ENCODE measurements around the gene TBX18.

The TBX18 gene

GRCh38 chr6:84669945-84670344, 94.5 kb downstream of the TBX18 start:
- DNase-seq (ENCODE audit: low spot score), result no peak

GRCh38 chr6:84667252-84668213, 96.9 kb downstream of the TBX18 start:
- DNase-seq (ENCODE audit: low spot score), result no peak

- no peak for DNase-seq (ENCODE audit: low spot score)
Measured at GRCh38 chr6:84665401-84665800, 99.0 kb downstream of the TBX18 start.

- DNase-seq (ENCODE audit: low spot score), result no peak
Measured at GRCh38 chr6:84663866-84664265, 100.5 kb downstream of the TBX18 start.

- DNase-seq (ENCODE audit: low spot score), result no peak
Measured at GRCh38 chr6:84657486-84657885, 106.9 kb downstream of the TBX18 start.

- DNase-seq (ENCODE audit: low spot score), result no peak
Measured at GRCh38 chr6:84657025-84657424, 107.4 kb downstream of the TBX18 start.

GRCh38 chr6:84653027-84653551, 111.3 kb downstream of the TBX18 start:
- DNase-seq (ENCODE audit: low spot score), result no peak

GRCh38 chr6:84652356-84653026, 111.9 kb downstream of the TBX18 start:
- no peak for DNase-seq (ENCODE audit: low spot score)

- DNase-seq (ENCODE audit: low spot score), result no peak
Measured at GRCh38 chr6:84651583-84651982, 112.8 kb downstream of the TBX18 start.

GRCh38 chr6:84648444-84648843, 116.0 kb downstream of the TBX18 start:
- no peak for DNase-seq (ENCODE audit: low spot score)

- DNase-seq (ENCODE audit: low spot score), result no peak
Measured at GRCh38 chr6:84645563-84646266, 118.7 kb downstream of the TBX18 start.

GRCh38 chr6:84645000-84645399, 119.4 kb downstream of the TBX18 start:
- no peak for DNase-seq (ENCODE audit: low spot score)

- DNase-seq (ENCODE audit: low spot score), result no peak
Measured at GRCh38 chr6:84643778-84644177, 120.6 kb downstream of the TBX18 start.

- no peak for DNase-seq (ENCODE audit: low spot score)
Measured at GRCh38 chr6:84641076-84641475, 123.3 kb downstream of the TBX18 start.

- no peak for DNase-seq (ENCODE audit: low spot score)
Measured at GRCh38 chr6:84639396-84639795, 125.0 kb downstream of the TBX18 start.

- no peak for DNase-seq (ENCODE audit: low spot score)
Measured at GRCh38 chr6:84638286-84638685, 126.1 kb downstream of the TBX18 start.

All from HuH-7 (cell line).